OCI-LY1 (cell line): ENCODE results near the gene RAB30.

Source experiments
- EZH2 ChIP-seq: fragments of 200-600 bp; sonication (generic), shearing (Covaris generic); IDR thresholded peaks from 2 replicates; pipeline ENCODE4 v1.8.0; 2017; ENCODE audit warnings: borderline replicate concordance, mixed run types, mild to moderate bottlenecking, antibody characterized with exemption, low read length, moderate library complexity, mixed read lengths
- TF ChIP-seq, protein P1 (sequence below): fragments of 200-600 bp; sonication (generic), shearing (Covaris generic); IDR thresholded peaks from 2 replicates; pipeline ENCODE4 v1.5.1; 2017; ENCODE audit warnings: mild to moderate bottlenecking, antibody characterized with exemption, low read length, moderate library complexity, mixed read lengths

DNA sequence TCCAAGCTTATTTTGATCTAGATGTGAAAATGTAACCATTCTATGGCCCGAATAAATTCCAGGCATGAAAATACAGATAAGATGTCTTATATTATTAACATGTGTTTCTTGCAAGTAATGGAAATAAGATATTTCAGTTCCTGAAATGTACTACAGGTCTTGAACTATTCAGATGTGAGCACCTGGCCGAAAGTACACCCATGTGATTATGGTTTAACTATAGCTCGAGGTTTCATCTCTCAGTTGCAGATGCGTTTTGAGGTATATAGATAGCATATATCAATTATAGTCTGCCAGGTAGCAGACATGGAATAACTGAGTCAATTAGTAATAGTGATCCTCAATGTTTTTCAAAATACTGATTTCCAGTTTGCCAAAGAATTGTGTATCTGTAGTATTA, 101.9 kb downstream of the RAB30 start:
- TF ChIP-seq, protein P1, sequence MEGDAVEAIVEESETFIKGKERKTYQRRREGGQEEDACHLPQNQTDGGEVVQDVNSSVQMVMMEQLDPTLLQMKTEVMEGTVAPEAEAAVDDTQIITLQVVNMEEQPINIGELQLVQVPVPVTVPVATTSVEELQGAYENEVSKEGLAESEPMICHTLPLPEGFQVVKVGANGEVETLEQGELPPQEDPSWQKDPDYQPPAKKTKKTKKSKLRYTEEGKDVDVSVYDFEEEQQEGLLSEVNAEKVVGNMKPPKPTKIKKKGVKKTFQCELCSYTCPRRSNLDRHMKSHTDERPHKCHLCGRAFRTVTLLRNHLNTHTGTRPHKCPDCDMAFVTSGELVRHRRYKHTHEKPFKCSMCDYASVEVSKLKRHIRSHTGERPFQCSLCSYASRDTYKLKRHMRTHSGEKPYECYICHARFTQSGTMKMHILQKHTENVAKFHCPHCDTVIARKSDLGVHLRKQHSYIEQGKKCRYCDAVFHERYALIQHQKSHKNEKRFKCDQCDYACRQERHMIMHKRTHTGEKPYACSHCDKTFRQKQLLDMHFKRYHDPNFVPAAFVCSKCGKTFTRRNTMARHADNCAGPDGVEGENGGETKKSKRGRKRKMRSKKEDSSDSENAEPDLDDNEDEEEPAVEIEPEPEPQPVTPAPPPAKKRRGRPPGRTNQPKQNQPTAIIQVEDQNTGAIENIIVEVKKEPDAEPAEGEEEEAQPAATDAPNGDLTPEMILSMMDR = no peak
- TF ChIP-seq EZH2 = no peak
